B cell (primary cell): ENCODE measurements around the gene NPPA. TPM values are rescaled to one million over a fixed set of nuclear protein-coding genes. Genes with fewer than 3 reads are reported as not detected.

ENCODE experiments used
- ATAC-seq: fragments of 200-7000 bp; cut with Tn5 transposase; one replicate; pipeline ENCODE4 v1.10.0; 2021; ENCODE audit warnings: low read depth, mild to moderate bottlenecking, moderate number of reproducible peaks, moderate library complexity
- CTCF ChIA-PET: fragments of 350-600 bp; sonication (Branson Sonifier 250); formaldehyde crosslinking; loops from one replicate; lab custom pipeline; 2021; ENCODE audit warnings: antibody characterized with exemption, inconsistent platforms; lab: Charles Lee
- POLR2A ChIA-PET: fragments of 350-600 bp; sonication (Branson Sonifier 250); formaldehyde crosslinking; loops from one replicate; lab custom pipeline; 2021; ENCODE audit warnings: antibody characterized with exemption; lab: Charles Lee
- DNase-seq: peaks from one replicate; pipeline ENCODE4 v3.0.0; 2013
- H2AFZ ChIP-seq: 2 replicates; pipeline ENCODE4 v1.6.1; 2012; ENCODE audit warnings: mild to moderate bottlenecking, low read depth, low read length; ENCODE audit not compliant: insufficient read depth, poor library complexity, severe bottlenecking
- H3K27ac ChIP-seq, 2 donors: 1 replicate in 1 of 2; 2 replicates in 1 of 2; pipeline ENCODE4 v1.5.1; 2012 to 2013; ENCODE audit warnings: low read length in 2 of 2, mild to moderate bottlenecking in 2 of 2, moderate library complexity in 1 of 2
- H3K27me3 ChIP-seq, 4 experiments: fragments of 200-600 bp in 1 of 4; sonication (generic) in 1 of 4; replicated peaks in 1 of 4; 1 replicate in 2 of 4; 2 replicates in 2 of 4; pipeline versions ENCODE4 v1.6.1 to v1.7.0; 2013 to 2016; ENCODE audit warnings: low read length in 3 of 4, mild to moderate bottlenecking in 2 of 4, mixed read lengths in 1 of 4, moderate library complexity in 1 of 4; ENCODE audit not compliant: insufficient read depth in 4 of 4, control insufficient read depth in 3 of 4; ENCODE audit errors: control extremely low read depth in 1 of 4
- H3K36me3 ChIP-seq, 2 experiments: replicated peaks in 1 of 2; 1 replicate in 1 of 2; 2 replicates in 1 of 2; pipeline versions ENCODE4 v1.6.1 to v1.7.1; 2013; ENCODE audit warnings: low read length in 1 of 2; ENCODE audit not compliant: insufficient read depth in 2 of 2, control insufficient read depth in 1 of 2; ENCODE audit errors: control extremely low read depth in 1 of 2, extremely low read depth in 1 of 2
- H3K4me1 ChIP-seq, 2 donors: fragments of 200-600 bp in 1 of 2; sonication (generic) in 1 of 2; 1 replicate in 1 of 2; 2 replicates in 1 of 2; pipeline versions ENCODE4 v1.5.1 to v1.6.1; 2013 to 2017; ENCODE audit warnings: low read length in 2 of 2; ENCODE audit not compliant: control insufficient read depth in 2 of 2, insufficient read depth in 2 of 2
- H3K4me2 ChIP-seq: replicated peaks from 2 replicates; pipeline ENCODE3; 2012; ENCODE audit warnings: mild to moderate bottlenecking, low read depth, low read length; ENCODE audit not compliant: poor library complexity, severe bottlenecking
- H3K4me3 ChIP-seq, 5 experiments: fragments of 200-600 bp in 1 of 5; sonication (generic) in 1 of 5; 1 replicate in 3 of 5; 2 replicates in 2 of 5; pipeline versions ENCODE4 v1.5.1 to v1.7.0; 2011 to 2016; ENCODE audit warnings: low read length in 4 of 5, mild to moderate bottlenecking in 4 of 5, low read depth in 2 of 5, control low read depth in 1 of 5, moderate library complexity in 1 of 5; ENCODE audit not compliant: insufficient read depth in 1 of 5; ENCODE audit errors: control extremely low read depth in 1 of 5, extremely low read depth in 1 of 5
- H3K79me2 ChIP-seq: fragments of 200-600 bp; sonication (generic); one replicate; pipeline ENCODE4 v1.6.0; 2016; ENCODE audit warnings: low read length; ENCODE audit not compliant: control insufficient read depth, insufficient read depth
- H3K9ac ChIP-seq: fragments of 200-600 bp; sonication (generic); 2 replicates; pipeline ENCODE4 v1.6.1; 2017; ENCODE audit warnings: mild to moderate bottlenecking, low read length, moderate library complexity
- H3K9me3 ChIP-seq, 3 donors: one replicate each; pipeline versions ENCODE4 v1.6.1 to v1.7.1; 2013; ENCODE audit warnings: low read length in 2 of 3; ENCODE audit not compliant: control insufficient read depth in 2 of 3, insufficient read depth in 1 of 3; ENCODE audit errors: control extremely low read depth in 1 of 3
- H4K20me1 ChIP-seq: 2 replicates; pipeline ENCODE4 v1.6.0; 2012; ENCODE audit warnings: mild to moderate bottlenecking, low read length; ENCODE audit not compliant: insufficient read depth, control insufficient read depth, poor library complexity, severe bottlenecking
- H3K27ac Mint-ChIP-seq: one replicate; pipeline ENCODE4 v1.8.0; 2021; ENCODE audit warnings: mixed read lengths
- H3K27me3 Mint-ChIP-seq: one replicate; pipeline ENCODE4 v1.8.0; 2021; ENCODE audit warnings: mixed read lengths
- H3K4me1 Mint-ChIP-seq: one replicate; pipeline ENCODE4 v1.8.0; 2021; ENCODE audit warnings: mixed read lengths
- H3K4me3 Mint-ChIP-seq: one replicate; pipeline ENCODE4 v1.8.0; 2021; ENCODE audit warnings: mixed read lengths
- H3K9me3 Mint-ChIP-seq: one replicate; pipeline ENCODE4 v1.8.0; 2022; ENCODE audit warnings: mixed read lengths; ENCODE audit not compliant: insufficient read depth
- EZH2 ChIP-seq: IDR thresholded peaks from 2 replicates; pipeline ENCODE4 v1.6.1; 2012; ENCODE audit warnings: borderline replicate concordance, low read depth, mild to moderate bottlenecking, moderate library complexity, low read length; ENCODE audit not compliant: insufficient read depth, poor library complexity, severe bottlenecking
- WGBS: methylation state at CpG from one replicate; pipeline ENCODE4 v1.1.5; 2013; ENCODE audit warnings: missing lambda C conversion rate; ENCODE audit not compliant: insufficient coverage; 5-methylcytosine and 5-hydroxymethylcytosine counted together
- intact Hi-C: fragments of 100-400 bp; cut with micrococcal nuclease; formaldehyde crosslinking; loops from one replicate; pipeline ENCODE4 v1.10.0; 2022
- polyA plus RNA-seq: library from polyadenylated mRNA; depleted of rRNA; stranded (reverse); fragments of >200 nt; gene quantifications from 2 replicates; pipeline ENCODE4 v1.2.3, GENCODE V29; 2012
- total RNA-seq, 2 donors: library from RNA; stranded (reverse); fragments of 120-200 nt in 1 of 2; gene quantifications; 1 replicate in 1 of 2; 2 replicates in 1 of 2; pipeline versions ENCODE4 v1.2.3 to v1.2.4, GENCODE V29; 2013 to 2022
- TF ChIP-seq, protein P1 (sequence below): fragments of 200-600 bp; IDR thresholded peaks from one replicate; pipeline ENCODE4 v1.8.0; 2022; ENCODE audit warnings: antibody characterized with exemption, mild to moderate bottlenecking

Gene NPPA
- total and polyA plus RNA-seq, 2 donors (not counting 1 experiment from before 2014, with no cell fraction given) = not detected

GRCh38 chr1:11868331-11868980 lies 20.9 kb upstream of the NPPA start:
- ChIA-PET CTCF (no interaction called here), POLR2A (interaction anchor here (0.6 kb wide), 1 partner anchor 82 kb away, joined by 3 read pairs; no protein-coding TSS in a partner anchor)
- Histone ChIP-seq H3K27ac (no peak overlapping the region), H3K79me2 (no peaks in the 10 kb centered on the region), H3K4me1 (no peaks in the 10 kb centered on the region), H3K27me3 (peaks cover 0 to 5% (median 0%) of the 10 kb centered on the region in 4 experiments), H3K4me3 (no peak overlapping the region), H3K9me3 (no peaks in the 10 kb centered on the region), H2AFZ (no peak overlapping the region), H3K4me2 (no peak overlapping the region), H3K36me3 (no peaks in the 10 kb centered on the region), H3K9ac (no peak overlapping the region), H4K20me1 (no peaks in the 10 kb centered on the region)
- H3K9me3 Mint-ChIP-seq = no peaks in the 10 kb centered on the region
- intact Hi-C loops = no loop called here
- WGBS = 100% methylated on average over 1 of the region's 13 CpGs
- H3K4me1 Mint-ChIP-seq = no peaks in the 10 kb centered on the region
- peaks cover 7% of the 10 kb centered on the region for H3K27me3 Mint-ChIP-seq
- ATAC-seq (no peak), DNase-seq (no peak)
- no peak overlapping the region for H3K4me3 Mint-ChIP-seq
- H3K27ac Mint-ChIP-seq = no peak overlapping the region
- TF ChIP-seq, protein P1, sequence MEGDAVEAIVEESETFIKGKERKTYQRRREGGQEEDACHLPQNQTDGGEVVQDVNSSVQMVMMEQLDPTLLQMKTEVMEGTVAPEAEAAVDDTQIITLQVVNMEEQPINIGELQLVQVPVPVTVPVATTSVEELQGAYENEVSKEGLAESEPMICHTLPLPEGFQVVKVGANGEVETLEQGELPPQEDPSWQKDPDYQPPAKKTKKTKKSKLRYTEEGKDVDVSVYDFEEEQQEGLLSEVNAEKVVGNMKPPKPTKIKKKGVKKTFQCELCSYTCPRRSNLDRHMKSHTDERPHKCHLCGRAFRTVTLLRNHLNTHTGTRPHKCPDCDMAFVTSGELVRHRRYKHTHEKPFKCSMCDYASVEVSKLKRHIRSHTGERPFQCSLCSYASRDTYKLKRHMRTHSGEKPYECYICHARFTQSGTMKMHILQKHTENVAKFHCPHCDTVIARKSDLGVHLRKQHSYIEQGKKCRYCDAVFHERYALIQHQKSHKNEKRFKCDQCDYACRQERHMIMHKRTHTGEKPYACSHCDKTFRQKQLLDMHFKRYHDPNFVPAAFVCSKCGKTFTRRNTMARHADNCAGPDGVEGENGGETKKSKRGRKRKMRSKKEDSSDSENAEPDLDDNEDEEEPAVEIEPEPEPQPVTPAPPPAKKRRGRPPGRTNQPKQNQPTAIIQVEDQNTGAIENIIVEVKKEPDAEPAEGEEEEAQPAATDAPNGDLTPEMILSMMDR = no peak
- TF ChIP-seq EZH2 = no peak

GRCh38 chr1:11862890-11863289 lies 15.3 kb upstream of the NPPA start:
- Histone ChIP-seq H3K4me3 (no peak overlapping the region), H3K27ac (no peak overlapping the region), H3K4me1 (peaks cover 0 to 10% of the 10 kb centered on the region in 2 donors), H3K36me3 (no peaks in the 10 kb centered on the region), H3K79me2 (no peaks in the 10 kb centered on the region), H3K9ac (no peak overlapping the region), H3K27me3 (peaks cover 0 to 47% (median 13%) of the 10 kb centered on the region in 4 experiments), H3K9me3 (peaks cover 0 to 16% (median 0%) of the 10 kb centered on the region in 3 donors), H3K4me2 (no peak overlapping the region), H2AFZ (no peak overlapping the region), H4K20me1 (no peaks in the 10 kb centered on the region)
- DNase-seq (no peak), ATAC-seq (no peak)
- 24% methylated on average over 3 of the region's 6 CpGs for WGBS
- POLR2A ChIA-PET = no interaction called here
- H3K4me3 Mint-ChIP-seq = no peak overlapping the region
- H3K4me1 Mint-ChIP-seq = no peaks in the 10 kb centered on the region
- CTCF ChIA-PET = interaction anchor here (1.0 kb wide), 1 partner anchor 167 kb away, joined by 3 read pairs; no protein-coding TSS in a partner anchor
- no peaks in the 10 kb centered on the region for H3K9me3 Mint-ChIP-seq
- TF ChIP-seq, protein P1 = no peak
- TF ChIP-seq EZH2 = no peak
- H3K27ac Mint-ChIP-seq = no peak overlapping the region
- peaks cover 45% of the 10 kb centered on the region for H3K27me3 Mint-ChIP-seq
- intact Hi-C loops = no loop called here
